CD14-positive monocyte (primary cell): ENCODE results near the gene TTC7B. TPM values are rescaled to one million over a fixed set of nuclear protein-coding genes. Genes with fewer than 3 reads are reported as not detected.

Experiments
- DNase-seq, 3 donors: peaks; one replicate each; pipeline ENCODE4 v3.0.0-alpha.2; 2011 to 2022
- H2AFZ ChIP-seq: 2 replicates; pipeline ENCODE4 v1.6.0; 2012; ENCODE audit warnings: mild to moderate bottlenecking, low read depth, low read length, inconsistent platforms; ENCODE audit not compliant: insufficient read depth, poor library complexity, severe bottlenecking
- H3K27ac ChIP-seq, 2 donors: 1 replicate in 1 of 2; 2 replicates in 1 of 2; pipeline ENCODE4 v1.5.1; 2012 to 2013; ENCODE audit warnings: low read length in 2 of 2, control low read depth in 1 of 2, inconsistent platforms in 1 of 2, low read depth in 1 of 2, mild to moderate bottlenecking in 1 of 2
- H3K27me3 ChIP-seq, 2 donors: one replicate each; pipeline versions ENCODE4 v1.6.0 to v1.6.1; 2011 to 2013; ENCODE audit warnings: low read length in 2 of 2; ENCODE audit not compliant: control insufficient read depth in 2 of 2, insufficient read depth in 2 of 2
- H3K36me3 ChIP-seq, 2 donors: replicated peaks in 1 of 2; 1 replicate in 1 of 2; 2 replicates in 1 of 2; pipeline versions ENCODE4 v1.5.1 to v1.6.1; 2012 to 2013; ENCODE audit warnings: low read length in 2 of 2, control low read depth in 1 of 2, inconsistent platforms in 1 of 2, mild to moderate bottlenecking in 1 of 2; ENCODE audit not compliant: insufficient read depth in 2 of 2, control insufficient read depth in 1 of 2
- H3K4me1 ChIP-seq, 2 donors: 1 replicate in 1 of 2; 2 replicates in 1 of 2; pipeline versions ENCODE4 v1.5.1 to v1.6.1; 2012 to 2013; ENCODE audit warnings: low read length in 2 of 2, control low read depth in 1 of 2, inconsistent platforms in 1 of 2, mild to moderate bottlenecking in 1 of 2, moderate library complexity in 1 of 2; ENCODE audit not compliant: insufficient read depth in 2 of 2, control insufficient read depth in 1 of 2
- H3K4me2 ChIP-seq: replicated peaks from 2 replicates; pipeline ENCODE3; 2012; ENCODE audit warnings: low read length, moderate library complexity, mild to moderate bottlenecking; ENCODE audit not compliant: poor library complexity, severe bottlenecking; ENCODE audit errors: extremely low read depth
- H3K4me3 ChIP-seq, 3 experiments: fragments of 200-600 bp in 1 of 3; sonication (generic) in 1 of 3; replicated peaks in 1 of 3; 1 replicate in 2 of 3; 2 replicates in 1 of 3; pipeline ENCODE4 v1.5.1; 2011 to 2013; ENCODE audit warnings: low read length in 3 of 3, mild to moderate bottlenecking in 3 of 3, control low read depth in 2 of 3, low read depth in 2 of 3, inconsistent platforms in 1 of 3, moderate library complexity in 1 of 3
- H3K79me2 ChIP-seq: 2 replicates; pipeline ENCODE4 v1.6.0; 2012; ENCODE audit warnings: mild to moderate bottlenecking, control low read depth, inconsistent platforms, low read length, moderate library complexity; ENCODE audit not compliant: insufficient read depth
- H3K9ac ChIP-seq: 2 replicates; pipeline ENCODE4 v1.6.0; 2017; ENCODE audit warnings: low read length, mild to moderate bottlenecking; ENCODE audit not compliant: insufficient read depth, poor library complexity, severe bottlenecking
- H3K9me3 ChIP-seq, 2 donors: replicated peaks in 1 of 2; 1 replicate in 1 of 2; 2 replicates in 1 of 2; pipeline versions ENCODE4 v1.5.1 to v1.6.1; 2012 to 2013; ENCODE audit warnings: low read length in 2 of 2, control low read depth in 1 of 2; ENCODE audit not compliant: control insufficient read depth in 1 of 2, insufficient read depth in 1 of 2
- H4K20me1 ChIP-seq: 2 replicates; pipeline ENCODE4 v1.6.0; 2012; ENCODE audit warnings: mild to moderate bottlenecking, low read length, control low read depth, moderate library complexity; ENCODE audit not compliant: insufficient read depth
- H3K27ac Mint-ChIP-seq, 7 donors: one replicate each; pipeline ENCODE4 v1.8.0; 2020; ENCODE audit warnings: mild to moderate bottlenecking in 7 of 7, mixed read lengths in 7 of 7, moderate library complexity in 6 of 7, inconsistent platforms in 2 of 7
- H3K27me3 Mint-ChIP-seq, 3 donors: one replicate each; pipeline ENCODE4 v1.8.0; 2021 to 2022; ENCODE audit warnings: low read depth in 3 of 3, mild to moderate bottlenecking in 3 of 3, mixed read lengths in 3 of 3, moderate library complexity in 3 of 3, inconsistent platforms in 1 of 3
- H3K36me3 Mint-ChIP-seq, 2 donors: one replicate each; pipeline ENCODE4 v1.8.0; 2020; ENCODE audit warnings: mixed read lengths in 2 of 2, inconsistent platforms in 1 of 2, mild to moderate bottlenecking in 1 of 2
- H3K4me1 Mint-ChIP-seq: one replicate; pipeline ENCODE4 v1.8.0; 2020; ENCODE audit warnings: mild to moderate bottlenecking, mixed read lengths
- H3K4me3 Mint-ChIP-seq, 2 donors: one replicate each; pipeline ENCODE4 v1.8.0; 2020; ENCODE audit warnings: mild to moderate bottlenecking in 2 of 2, mixed read lengths in 2 of 2, moderate library complexity in 1 of 2
- H3K9me3 Mint-ChIP-seq, 7 donors: one replicate each; pipeline ENCODE4 v1.8.0; 2020 to 2022; ENCODE audit warnings: mixed read lengths in 7 of 7, mild to moderate bottlenecking in 6 of 7, moderate library complexity in 6 of 7, inconsistent platforms in 2 of 7
- CTCF ChIP-seq: fragments of 200-600 bp; IDR thresholded peaks from one replicate; pipeline ENCODE4 v1.8.0; 2022; ENCODE audit warnings: antibody characterized with exemption, mild to moderate bottlenecking
- WGBS: methylation state at CpG from one replicate; pipeline ENCODE4 v1.1.5; 2013; ENCODE audit warnings: missing lambda C conversion rate; ENCODE audit not compliant: insufficient coverage; 5-methylcytosine and 5-hydroxymethylcytosine counted together
- intact Hi-C, 2 donors: fragments of 100-400 bp; cut with micrococcal nuclease; formaldehyde crosslinking; loops; one replicate each; pipeline versions ENCODE4 v1.15.0 to v1.15.1; 2023
- polyA plus RNA-seq, 3 donors: library from polyadenylated mRNA; depleted of rRNA in 1 of 3; unstranded in 2 of 3; stranded (reverse) in 1 of 3; fragments of 300-500 nt in 2 of 3; fragments of >200 nt in 1 of 3; fragmentation: Illumina TruSeq in 2 of 3; gene quantifications; 1 replicate in 2 of 3; 2 replicates in 1 of 3; pipeline ENCODE4 v1.2.3, GENCODE V29; 2012 to 2021

TTC7B gene
- polyA plus RNA-seq, 3 donors, result 0.87 to 2.6 (median 1.2) TPM

- intact Hi-C loops, result loop anchor here in 1 of 2 donors (5.0 kb wide), 1 partner anchor 75 kb away; no protein-coding TSS in a partner anchor
- Histone ChIP-seq H3K27ac (no peak overlapping the region), H3K9ac (no peak overlapping the region), H3K4me1 (peaks cover 26 to 35% of the 10 kb centered on the region in 2 donors), H3K79me2 (no peaks in the 10 kb centered on the region), H3K4me2 (no peak overlapping the region), H3K27me3 (no peaks in the 10 kb centered on the region), H3K4me3 (no peak overlapping the region), H3K9me3 (no peaks in the 10 kb centered on the region), H2AFZ (no peak overlapping the region), H4K20me1 (no peaks in the 10 kb centered on the region), H3K36me3 (no peaks in the 10 kb centered on the region)
- Mint-ChIP-seq H3K4me1 (peaks cover 36% of the 10 kb centered on the region), H3K27me3 (no peaks in the 10 kb centered on the region), H3K36me3 (no peaks in the 10 kb centered on the region), H3K9me3 (no peaks in the 10 kb centered on the region), H3K27ac (peak overlapping the region in 1 of 7 donors; percentile 55), H3K4me3 (no peak overlapping the region)
- DNase-seq, result peak; percentile 32 to 44 (median 44)
- TF ChIP-seq CTCF, result no peak
- WGBS, result no CpG with 5 or more reads among the region's 3 CpGs
These were observed 134.3 kb downstream of the TTC7B start for GRCh38 chr14:90681929-90682328.

GRCh38 chr14:90678846-90679362, 137.3 kb downstream of the TTC7B start:
- no peak for DNase-seq
- intact Hi-C loops, result loop anchor here (5.0 to 10.0 kb wide), 2 partner anchors 42 to 54 kb away; no protein-coding TSS in a partner anchor
- 94% methylated on average over 2 of the region's 6 CpGs for WGBS
- Histone ChIP-seq H3K36me3 (no peaks in the 10 kb centered on the region), H2AFZ (no peak overlapping the region), H3K79me2 (no peaks in the 10 kb centered on the region), H3K4me3 (no peak overlapping the region), H3K27ac (no peak overlapping the region), H3K4me1 (peaks cover 34 to 62% of the 10 kb centered on the region in 2 donors), H4K20me1 (no peaks in the 10 kb centered on the region), H3K9ac (no peak overlapping the region), H3K27me3 (no peaks in the 10 kb centered on the region), H3K4me2 (no peak overlapping the region), H3K9me3 (no peaks in the 10 kb centered on the region)
- Mint-ChIP-seq H3K4me1 (peaks cover 66% of the 10 kb centered on the region), H3K4me3 (no peak overlapping the region), H3K36me3 (peaks cover 0 to 3% of the 10 kb centered on the region in 2 donors), H3K27ac (no peak overlapping the region), H3K9me3 (no peaks in the 10 kb centered on the region), H3K27me3 (peaks cover 0 to 2% (median 0%) of the 10 kb centered on the region in 3 donors)
- TF ChIP-seq CTCF, result no peak
